Measurements from ENCODE around the gene SOX18. TPM values are rescaled to one million over a fixed set of nuclear protein-coding genes. Genes with fewer than 3 reads are reported as not detected.
"Not testable (repeated sequence)": the region's sequence is repeated elsewhere in the genome, so short reads cannot be mapped to it uniquely, and the experiment has no call there.

SOX18 gene
- total RNA-seq: 82.5 and 123 TPM in 2 replicates

DNA sequence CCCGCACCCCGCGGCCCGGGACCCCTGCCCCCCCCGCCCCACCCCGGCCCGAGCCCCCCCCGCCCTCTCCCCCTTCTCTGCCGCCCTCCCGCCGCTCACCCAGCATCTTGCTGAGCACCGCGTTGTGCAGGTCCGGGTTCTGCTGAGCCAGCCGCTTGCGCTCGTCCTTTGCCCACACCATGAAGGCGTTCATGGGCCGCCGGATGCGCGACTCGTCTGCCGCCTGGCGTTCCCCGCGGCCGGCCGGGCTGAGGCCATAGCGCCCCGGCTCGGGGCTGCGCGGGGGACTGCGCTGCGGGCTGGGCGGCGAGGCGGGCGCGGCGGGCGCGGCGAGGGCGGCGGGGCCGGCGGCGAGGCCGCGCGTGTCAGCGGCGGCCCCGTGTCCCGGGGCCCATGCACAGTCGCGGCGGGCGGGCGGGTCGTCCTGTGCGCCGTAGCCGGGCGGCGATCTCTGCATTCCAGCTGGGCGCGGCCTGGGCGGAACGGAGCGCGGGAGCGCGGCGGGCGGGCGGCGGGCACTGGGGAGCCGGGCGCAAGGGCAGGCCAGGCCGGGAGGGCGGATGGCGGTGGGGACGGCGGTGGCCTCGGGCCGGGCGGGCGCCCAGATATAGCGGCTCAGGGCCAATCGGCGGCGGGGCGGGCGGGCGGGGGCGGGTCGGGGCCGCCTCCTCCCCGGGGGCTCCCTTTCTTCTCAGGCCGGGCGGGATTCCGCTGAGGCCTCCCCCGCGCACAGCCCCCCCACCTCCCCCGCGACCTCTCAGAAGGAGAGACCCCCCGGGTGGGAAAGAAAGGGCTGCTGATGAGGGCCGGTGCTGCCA lies at the start of gene SOX18:
TSS of gene SOX18 (minus strand) at position 580 of the 818 bp plus-strand sequence. CDS start at position 457, 123 bp downstream.
- DNase-seq: peak; percentile 81

DNA sequence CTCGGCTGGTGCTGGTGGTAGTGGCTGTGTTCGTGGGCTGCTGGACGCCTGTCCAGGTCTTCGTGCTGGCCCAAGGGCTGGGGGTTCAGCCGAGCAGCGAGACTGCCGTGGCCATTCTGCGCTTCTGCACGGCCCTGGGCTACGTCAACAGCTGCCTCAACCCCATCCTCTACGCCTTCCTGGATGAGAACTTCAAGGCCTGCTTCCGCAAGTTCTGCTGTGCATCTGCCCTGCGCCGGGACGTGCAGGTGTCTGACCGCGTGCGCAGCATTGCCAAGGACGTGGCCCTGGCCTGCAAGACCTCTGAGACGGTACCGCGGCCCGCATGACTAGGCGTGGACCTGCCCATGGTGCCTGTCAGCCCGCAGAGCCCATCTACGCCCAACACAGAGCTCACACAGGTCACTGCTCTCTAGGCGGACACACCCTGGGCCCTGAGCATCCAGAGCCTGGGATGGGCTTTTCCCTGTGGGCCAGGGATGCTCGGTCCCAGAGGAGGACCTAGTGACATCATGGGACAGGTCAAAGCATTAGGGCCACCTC lies 49.1 kb upstream of the SOX18 start:
- DNase-seq: no peak

DNA sequence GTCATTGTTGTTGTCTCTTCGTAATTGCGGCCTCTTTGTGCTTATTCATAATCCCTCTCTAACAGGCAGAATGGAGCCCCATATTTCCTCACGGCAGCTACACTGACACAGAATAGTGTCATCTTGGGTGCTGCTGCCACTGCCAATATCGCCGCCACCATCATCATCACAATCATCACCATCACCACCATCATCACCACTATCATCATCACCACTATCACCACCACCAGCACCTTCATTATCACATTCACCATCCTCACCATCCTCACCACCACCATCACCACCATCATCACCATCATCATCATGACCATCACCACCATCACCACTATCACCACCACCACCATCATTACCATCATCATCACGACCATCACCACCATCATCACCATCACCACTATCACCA lies 47.1 kb upstream of the SOX18 start:
- no peak for DNase-seq

DNA sequence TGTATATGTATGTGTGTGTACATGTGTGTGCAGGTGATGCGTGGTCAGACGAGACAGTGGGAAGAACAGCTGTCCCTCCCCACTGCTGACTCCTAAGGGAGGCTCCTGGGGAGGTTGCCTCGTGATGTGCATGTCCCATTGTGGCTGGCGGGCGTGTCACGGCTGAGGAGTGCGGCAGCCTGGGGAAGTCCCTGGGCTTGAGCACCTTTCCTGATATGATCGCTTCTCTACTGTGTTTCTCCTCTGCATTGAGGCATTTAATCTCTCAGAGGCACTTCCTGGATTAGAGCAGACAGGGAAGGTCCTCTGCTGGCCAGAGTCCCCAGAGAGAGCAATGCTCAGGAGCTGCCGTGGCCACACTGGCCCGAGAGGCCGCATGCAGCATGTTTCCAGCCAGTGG lies 46.5 kb upstream of the SOX18 start:
- no peak for DNase-seq

DNA sequence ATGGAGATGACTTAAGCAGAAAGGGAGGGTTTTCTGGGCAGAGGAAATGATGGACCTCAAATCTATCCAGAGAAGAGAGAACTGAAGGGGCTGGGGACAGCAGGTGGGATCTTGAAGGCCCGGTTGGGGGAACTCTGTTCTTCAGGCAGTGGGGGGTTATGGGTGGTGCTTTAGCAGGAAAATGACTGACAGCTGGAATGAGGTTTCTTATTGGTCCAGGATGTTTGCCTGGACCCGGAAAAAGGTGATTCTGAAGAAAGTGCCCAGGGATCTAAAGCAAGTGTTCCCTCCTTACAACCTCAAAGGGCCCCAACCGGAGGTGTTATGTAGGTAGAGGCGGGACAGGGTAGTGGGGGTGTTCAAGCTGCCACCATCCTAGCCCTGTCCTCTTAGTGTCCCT lies 46.0 kb upstream of the SOX18 start:
- no peak for DNase-seq

DNA sequence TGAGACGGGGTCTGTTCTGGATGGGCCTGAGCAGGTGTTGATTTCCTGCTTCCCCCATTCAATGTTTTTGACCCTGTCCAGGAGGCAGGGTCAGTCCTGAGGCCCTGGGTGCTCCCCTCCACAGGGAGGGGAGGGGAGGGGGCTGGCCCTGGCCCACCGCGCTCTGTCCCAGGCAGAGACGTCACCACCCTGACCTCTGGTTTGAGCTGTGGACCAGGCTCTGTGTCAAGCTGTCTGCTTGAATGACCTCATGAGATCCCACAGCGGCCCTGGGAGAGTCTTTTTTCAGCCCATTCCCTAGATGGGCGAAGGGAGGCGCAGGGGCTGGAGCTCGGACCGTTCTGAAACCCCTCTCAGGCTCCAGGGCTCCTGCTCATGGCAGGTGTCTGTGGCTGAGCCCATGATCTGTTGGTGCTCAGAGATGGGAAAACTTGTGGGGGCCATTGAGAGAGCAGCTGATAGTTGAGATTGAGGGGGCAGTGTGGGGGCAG lies 43.6 kb upstream of the SOX18 start:
- no peak for DNase-seq

DNA sequence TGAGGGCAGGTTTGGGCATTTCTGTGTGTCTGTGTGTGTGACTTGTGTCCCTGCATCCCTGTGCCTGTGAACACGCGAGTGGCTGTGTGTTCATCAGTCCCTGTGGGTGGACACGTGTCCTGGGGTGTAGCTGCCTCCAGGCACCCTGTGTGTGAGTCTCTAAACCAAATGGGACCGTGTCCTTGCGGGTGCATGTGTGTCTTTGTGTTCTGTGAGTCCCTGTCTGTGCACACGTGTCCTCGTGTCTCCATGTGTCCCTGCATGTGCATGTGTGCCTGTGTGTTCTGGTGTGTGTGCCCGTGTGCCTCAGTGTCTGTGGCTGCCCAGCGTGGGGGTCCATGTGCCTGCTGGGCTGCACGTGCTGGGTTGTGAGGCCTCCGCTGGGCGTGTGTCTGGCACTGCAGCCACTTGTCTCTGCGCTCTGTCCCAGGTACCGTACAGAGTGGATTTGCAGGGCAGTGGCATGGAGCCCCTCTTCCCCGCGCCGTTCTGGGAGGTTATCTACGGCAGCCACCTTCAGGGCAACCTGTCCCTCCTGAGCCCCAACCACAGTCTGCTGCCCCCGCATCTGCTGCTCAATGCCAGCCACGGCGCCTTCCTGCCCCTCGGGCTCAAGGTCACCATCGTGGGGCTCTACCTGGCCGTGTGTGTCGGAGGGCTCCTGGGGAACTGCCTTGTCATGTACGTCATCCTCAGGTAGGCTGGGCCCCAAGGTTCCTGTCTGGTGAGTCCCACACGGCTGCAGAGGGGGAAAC lies 43.0 kb upstream of the SOX18 start:
- DNase-seq: no peak

DNA sequence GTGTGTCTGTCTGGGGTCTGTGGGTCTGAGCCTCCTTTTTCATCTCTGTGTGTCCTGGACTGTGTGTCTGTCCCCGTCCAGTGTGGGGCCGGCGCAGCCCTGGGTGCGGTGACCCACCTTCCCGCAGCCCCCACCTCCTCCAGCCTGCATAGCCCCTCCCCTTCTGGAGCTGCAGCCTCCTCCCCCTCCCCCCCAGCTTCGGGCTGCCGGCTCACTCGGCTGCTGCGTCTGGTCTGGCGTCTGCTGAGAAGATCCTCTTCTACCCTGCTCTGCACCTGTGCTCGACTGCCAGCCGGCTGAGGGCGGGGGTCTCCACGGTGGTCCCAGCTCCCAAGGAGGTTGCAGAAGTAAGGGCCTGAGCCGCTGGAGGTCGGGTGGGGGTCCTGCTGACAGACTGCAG lies 42.3 kb upstream of the SOX18 start:
- no peak for DNase-seq

DNA sequence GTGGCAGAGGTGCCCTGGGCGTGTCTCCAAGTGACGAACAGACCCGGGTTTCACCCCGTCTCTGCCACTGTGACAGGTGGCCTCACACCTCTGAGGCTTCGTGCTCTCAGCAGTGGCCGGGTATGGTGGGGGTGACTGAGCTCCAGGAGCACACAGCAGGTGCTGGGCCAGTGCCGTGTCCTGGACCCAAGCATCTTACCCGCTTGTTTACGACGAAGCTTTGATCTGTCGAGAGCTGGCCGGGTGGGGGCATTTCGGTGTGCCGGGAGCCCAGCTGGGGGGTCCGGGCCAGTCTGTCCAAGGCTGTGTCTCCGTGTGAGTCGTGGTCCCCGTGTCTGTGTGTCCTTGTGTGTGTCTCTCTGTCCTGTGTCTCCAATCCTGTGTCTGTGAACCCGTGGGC lies 41.9 kb upstream of the SOX18 start:
- DNase-seq: no peak

DNA sequence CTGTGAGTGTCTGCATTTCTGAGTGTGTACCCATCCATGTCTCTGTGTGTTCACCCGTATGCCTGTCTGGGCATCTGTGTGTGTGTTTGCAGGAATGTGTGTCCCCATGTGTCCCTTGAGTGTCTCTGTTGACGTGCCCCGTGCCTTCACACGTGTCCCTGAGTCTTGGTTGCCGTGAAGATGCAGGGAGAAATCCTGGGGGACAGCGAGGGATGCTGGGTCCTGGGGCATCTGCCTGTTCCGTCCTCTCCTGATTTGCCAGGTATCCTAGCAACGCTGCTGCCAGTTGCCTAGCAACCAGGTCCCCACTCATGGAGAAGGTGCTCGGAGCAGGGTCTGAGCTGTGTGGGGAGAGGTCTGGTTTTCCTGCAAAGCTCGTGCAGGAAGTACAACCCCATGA lies 40.7 kb upstream of the SOX18 start:
- no peak for DNase-seq

DNA sequence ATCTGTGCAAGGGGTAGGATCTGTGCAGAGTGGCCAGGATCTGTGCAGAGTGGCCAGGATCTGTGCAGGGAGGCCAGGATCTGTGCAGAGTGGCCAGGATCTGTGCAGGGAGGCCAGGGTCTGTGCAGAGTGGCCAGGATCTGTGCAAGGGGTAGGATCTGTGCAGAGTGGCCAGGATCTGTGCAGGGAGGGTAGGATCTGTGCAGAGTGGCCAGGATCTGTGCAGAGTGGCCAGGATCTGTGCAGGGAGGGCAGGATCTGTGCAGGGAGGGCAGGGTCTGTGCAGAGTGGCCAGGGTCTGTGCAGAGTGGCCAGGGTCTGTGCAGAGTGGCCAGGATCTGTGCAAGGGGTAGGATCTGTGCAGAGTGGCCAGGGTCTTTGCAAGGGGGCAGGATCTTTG lies 39.1 kb upstream of the SOX18 start:
- DNase-seq: not testable (repeated sequence)

DNA sequence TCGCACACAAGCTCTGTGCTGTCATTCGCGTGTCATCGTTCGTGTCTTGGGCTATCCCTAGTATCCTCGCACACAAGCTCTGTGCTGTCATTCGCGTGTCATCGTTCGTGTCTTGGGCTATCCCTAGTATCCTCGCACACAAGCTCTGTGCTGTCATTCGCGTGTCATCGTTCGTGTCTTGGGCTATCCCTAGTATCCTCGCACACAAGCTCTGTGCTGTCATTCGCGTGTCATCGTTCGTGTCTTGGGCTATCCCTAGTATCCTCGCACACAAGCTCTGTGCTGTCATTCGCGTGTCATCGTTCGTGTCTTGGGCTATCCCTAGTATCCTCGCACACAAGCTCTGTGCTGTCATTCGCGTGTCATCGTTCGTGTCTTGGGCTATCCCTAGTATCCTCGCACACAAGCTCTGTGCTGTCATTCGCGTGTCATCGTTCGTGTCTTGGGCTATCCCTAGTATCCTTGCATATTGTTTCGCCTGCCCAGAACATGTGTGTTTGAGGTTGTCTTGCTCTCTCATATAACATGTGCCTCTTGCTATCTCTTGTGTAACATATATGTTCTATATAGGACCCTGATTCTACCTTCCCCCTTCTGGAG lies 37.9 kb upstream of the SOX18 start:
- not testable (repeated sequence) for DNase-seq

DNA sequence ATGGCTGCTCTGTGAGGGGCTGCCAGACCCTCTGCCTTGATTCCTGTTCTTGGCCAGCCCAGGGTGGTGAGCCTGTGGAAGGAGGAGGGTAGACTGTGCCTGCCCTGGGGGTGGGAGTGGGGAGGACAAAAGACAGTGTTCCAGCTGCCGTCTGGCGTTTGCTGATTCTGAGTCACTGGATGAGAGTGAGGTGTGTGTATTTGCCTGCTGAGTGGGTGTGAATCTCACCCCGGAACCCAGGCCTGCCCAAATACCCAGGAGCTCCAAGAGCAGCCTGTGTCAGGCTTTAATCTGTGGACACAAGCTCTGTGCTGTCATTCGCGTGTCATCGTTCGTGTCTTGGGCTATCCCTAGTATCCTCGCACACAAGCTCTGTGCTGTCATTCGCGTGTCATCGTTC lies 37.4 kb upstream of the SOX18 start:
- no peak for DNase-seq

DNA sequence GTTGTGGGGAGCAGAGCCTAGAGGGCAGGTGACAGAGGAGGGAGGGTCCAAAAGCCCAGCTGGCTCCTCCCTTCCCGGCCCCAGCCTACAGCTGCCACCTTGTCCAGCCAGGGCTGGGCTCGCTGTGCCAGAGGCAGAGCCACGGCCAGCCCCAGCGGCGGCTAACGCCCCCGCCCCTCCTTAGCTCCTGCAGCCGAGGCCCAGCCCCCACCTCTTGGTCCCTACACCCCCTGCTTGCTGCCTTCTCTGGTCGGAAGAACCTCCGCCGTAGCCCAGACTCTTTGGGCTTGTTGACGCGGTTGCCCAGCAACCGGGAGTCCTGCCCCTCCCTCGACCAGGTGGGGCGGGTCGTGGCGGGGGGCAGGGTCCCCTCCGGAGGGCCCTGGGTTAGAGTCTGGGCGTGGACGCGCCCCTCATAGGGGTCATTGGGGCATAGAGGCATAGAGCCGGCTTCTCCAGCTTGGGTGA lies 35.3 kb upstream of the SOX18 start:
- DNase-seq: no peak

DNA sequence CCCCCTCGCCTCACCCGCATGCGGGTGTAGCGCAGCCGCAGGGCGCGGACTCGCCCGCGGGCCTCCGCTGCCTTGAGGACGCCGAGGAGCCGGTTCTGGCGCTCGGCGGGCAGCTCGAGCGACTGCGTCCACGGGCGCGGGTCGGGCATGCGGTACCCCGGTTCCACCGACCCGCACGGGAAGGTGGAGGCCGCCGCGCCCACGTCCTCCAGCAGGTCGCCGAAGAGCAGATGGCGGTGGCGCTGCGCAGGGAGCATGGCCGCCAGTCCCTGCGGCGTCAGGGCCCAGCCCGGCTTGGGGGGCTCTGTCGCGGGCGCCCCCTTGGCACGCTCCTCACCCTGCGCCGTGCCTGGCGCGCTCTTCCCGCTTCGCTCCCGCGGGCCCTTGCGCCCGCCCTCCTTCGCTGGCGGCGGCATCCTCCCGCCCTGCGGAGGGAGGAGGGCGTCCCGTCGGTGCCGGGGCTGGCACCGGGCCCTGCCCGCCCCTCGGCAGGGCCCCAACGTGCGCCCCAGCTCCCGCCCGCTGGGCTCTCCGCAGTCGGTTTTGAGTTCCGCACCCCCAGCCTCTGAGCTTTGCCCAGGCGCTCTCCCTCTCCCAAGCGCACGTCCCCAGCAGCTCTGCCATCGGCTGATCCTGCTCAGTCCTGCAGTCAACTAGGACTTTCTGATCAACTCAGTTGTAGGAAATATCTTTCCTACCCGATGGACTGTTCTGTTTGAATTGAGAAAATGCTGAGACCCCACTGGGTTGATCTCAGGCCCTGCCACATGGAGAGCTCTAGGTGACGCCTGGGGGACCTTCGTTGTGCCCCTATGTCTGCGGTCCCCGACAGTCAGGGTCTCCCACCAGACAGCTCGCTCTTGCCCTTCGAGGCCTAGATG lies 34.6 kb upstream of the SOX18 start, which contains the start of gene LKAAEAR1:
TSS of gene LKAAEAR1 (minus strand) at position 595 of the 881 bp plus-strand sequence. CDS start at position 416, 179 bp downstream.
- DNase-seq: no peak

DNA sequence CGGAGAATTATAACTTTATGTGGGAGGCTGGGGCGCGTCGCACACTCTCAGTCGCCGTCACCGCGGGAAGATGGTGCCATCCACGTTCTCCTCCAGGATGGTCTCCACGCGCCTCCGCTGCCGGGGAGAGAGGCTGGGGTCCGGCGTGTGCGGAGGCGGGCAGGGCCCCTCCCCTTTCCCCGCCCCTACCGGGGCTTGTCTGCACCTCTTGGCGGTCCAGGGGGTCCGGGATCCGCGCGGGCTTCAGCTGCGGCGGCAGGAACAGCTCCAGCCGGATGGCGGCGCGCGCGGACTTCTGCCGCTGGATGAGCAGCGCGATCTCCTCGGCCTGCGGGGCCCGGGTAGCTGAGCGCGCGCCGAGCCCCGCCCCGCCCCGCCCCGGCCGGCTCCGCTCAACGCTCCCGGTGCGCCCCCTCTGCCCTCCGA lies 34.0 kb upstream of the SOX18 start:
- DNase-seq: peak; percentile 81

DNA sequence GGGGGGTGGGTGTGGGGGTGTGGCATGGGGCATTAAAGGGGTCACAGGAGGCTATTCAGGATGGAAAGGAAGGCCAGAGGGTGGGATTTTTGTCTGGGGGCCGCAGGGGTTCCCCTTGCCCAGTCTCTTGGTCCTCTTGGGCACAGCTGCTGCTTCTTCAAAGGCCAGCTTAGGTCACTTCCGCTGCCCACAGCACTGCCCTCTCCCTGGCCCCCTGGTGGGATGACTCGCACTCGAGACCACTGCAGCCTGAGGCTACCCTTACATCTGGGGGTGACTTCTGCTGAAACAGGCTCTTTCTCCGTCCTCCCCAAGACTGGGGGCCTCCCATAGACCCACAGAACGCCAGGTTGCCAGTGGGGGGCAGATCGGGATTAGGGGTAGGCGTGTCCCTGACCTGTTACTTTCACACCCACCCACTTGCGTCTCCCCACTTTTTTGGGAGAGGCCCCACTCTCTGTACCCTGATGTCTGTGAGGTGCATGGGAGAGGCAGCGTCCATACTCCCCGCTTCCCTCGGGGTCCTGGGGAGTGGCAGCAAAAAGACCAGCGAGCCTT lies 33.5 kb upstream of the SOX18 start:
- no peak for DNase-seq

DNA sequence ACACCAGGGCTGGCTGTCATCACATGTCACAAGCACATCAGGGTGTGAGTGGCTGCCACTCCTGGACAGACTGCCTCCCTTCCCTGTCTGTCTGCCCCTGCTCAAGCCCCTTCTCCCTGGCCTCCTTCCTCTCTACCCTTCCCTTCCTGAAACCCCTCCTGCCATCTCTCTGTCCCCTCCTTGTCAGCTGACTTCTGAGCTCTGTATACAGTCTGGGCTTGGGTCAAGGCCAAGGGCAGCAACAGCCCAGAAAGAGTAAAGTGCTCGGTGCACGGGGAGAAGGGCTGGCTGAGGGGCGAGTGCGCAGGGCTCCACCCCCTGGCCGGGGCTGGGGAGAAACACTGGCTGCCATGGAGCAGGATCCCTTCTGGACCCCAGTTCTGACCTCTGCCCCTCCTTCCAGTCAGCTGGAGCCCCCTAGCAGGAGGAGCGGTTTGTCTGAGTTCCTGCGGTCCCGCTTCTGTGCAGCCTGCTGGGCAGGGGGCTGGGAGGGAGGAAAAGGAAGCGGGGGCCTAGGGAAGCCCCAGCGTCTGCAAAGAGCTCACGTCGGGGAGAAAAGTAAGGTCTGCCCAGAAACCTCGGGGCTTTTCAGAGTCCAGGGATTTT lies 32.8 kb upstream of the SOX18 start:
- DNase-seq: no peak

DNA sequence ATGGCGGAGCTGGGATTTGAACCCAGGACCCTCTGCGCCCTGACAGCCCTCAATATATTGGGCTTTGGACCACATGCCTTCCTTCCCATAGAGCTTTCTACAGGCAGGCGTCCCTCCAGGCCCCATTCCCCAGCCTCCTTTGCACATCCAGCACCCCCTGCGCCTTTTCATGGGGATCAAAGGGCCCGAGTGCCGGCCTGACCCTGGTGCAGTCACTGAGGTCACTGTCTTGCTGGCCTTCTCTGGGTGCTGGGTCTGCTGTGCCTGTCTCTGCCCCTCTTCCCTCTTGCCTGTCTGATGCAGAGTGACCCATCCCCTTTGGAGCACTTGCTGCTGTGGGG lies 32.2 kb upstream of the SOX18 start:
- DNase-seq: no peak

DNA sequence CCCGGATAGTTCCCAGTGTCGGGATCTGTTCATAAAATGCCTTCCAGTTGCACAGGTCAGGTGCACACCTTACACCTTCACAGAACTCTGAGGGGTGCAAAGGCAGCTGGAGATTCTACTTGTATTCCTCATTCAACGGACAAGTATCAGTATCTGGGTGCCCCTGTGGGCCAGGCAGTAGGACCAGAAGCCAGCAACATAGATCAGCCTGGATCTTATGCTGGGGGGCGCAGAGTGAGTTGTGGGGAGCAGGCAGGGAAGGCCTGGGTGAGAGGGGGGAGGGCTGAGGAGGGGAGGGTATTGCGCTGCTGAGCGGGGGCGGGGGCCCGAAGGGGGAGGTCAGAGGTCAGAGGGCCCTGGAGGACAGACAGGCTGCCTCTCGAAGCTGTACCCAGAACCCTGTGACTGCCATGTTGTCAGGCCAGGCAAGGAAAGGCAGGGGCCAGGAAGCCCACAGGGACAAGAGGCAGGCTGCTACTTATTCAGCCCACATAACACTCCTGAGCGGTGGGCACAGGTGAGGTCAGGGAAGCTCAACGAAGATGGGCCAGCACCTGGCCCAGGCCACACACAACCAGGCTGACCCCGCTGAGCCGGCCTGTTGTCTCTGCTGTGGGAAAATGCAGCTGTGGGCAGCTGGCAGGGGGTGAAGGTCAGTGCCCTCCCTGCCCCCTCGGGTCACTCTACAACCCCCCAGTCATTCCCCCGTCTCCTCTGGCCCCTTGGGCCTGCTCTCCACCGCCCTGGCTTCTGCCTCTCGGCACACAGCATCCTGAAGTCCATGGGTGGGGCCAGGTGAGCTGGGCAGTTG lies 31.6 kb upstream of the SOX18 start:
- no peak for DNase-seq
